ENCODE measurements around the gene CTDP1.

DNA sequence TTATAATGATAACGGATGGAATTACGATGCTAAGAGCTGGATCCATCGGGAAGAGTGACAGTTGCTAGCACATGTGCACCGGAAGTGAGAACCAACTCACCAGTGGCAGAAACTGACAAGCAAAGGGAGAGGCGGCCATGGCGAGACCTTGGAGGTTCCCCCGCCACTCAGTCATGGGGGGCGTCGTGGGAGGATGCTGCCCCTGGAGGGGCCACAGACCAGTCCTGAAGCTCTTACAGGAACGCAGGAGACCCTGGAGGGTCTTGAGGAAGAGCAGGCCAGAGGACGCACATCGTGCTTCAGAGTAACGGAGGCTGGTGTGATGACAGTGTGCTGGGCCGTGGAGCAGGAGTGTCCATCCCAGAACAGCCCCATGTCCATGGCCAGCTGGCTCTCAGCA is 65.0 kb downstream of the CTDP1 start:
- TF ChIP-seq, protein P1, sequence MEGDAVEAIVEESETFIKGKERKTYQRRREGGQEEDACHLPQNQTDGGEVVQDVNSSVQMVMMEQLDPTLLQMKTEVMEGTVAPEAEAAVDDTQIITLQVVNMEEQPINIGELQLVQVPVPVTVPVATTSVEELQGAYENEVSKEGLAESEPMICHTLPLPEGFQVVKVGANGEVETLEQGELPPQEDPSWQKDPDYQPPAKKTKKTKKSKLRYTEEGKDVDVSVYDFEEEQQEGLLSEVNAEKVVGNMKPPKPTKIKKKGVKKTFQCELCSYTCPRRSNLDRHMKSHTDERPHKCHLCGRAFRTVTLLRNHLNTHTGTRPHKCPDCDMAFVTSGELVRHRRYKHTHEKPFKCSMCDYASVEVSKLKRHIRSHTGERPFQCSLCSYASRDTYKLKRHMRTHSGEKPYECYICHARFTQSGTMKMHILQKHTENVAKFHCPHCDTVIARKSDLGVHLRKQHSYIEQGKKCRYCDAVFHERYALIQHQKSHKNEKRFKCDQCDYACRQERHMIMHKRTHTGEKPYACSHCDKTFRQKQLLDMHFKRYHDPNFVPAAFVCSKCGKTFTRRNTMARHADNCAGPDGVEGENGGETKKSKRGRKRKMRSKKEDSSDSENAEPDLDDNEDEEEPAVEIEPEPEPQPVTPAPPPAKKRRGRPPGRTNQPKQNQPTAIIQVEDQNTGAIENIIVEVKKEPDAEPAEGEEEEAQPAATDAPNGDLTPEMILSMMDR (conservative IDR thresholded peaks at IDR 0.05; ENCODE audit: low read length), result no peak
- no peak for TF ChIP-seq EZH2phosphoT487 (IDR thresholded peaks at IDR 0.05; ENCODE audit: borderline replicate concordance, low read depth, low read length)
